HCT116 (cell line): ENCODE results near the gene KCNJ4. TPM values are rescaled to one million over a fixed set of nuclear protein-coding genes. Genes with fewer than 3 reads are reported as not detected.
A peak's percentile ranks its signal among the peaks of the same experiment; 100 is the strongest.

Experiments
- ATAC-seq: fragments of 200-7000 bp; cut with Tn5 transposase; 2 replicates; pipeline ENCODE4 v1.9.1; 2020; ENCODE audit warnings: mild to moderate bottlenecking, moderate library complexity
- BruUV-seq: library from RNA; stranded (reverse); fragments of 400-500 nt; replicated peaks from 2 replicates; lab custom pipeline; 2021; lab: Mats Ljungman, UMichigan
- CTCF ChIA-PET: fragments of 300-600 bp; sonication (Branson Sonifier 250); formaldehyde crosslinking; loops from one replicate; lab custom pipeline; 2021; ENCODE audit warnings: antibody characterized with exemption; lab: Charles Lee
- POLR2A ChIA-PET: fragments of 300-600, 350-600 bp; sonication (Branson Sonifier 250); formaldehyde crosslinking; loops from one replicate; lab custom pipeline; 2021; ENCODE audit warnings: antibody characterized with exemption; lab: Charles Lee
- RAD21 ChIA-PET, 2 experiments: fragments of 300-600 bp; sonication (Branson Sonifier 250); formaldehyde crosslinking; loops; one replicate each; lab custom pipeline; 2023; ENCODE audit warnings: low total read pairs in 2 of 2; ENCODE audit not compliant: uncharacterized antibody in 2 of 2, unreplicated experiment in 2 of 2, low non-redundant PET in 1 of 2; lab: Charles Lee
- DNase-seq: peaks from one replicate; pipeline ENCODE4 v3.0.0-alpha.2; 2010; ENCODE audit warnings: low read depth, low spot score
- H2AFZ ChIP-seq: fragments of 200-600 bp; shearing (Covaris generic), sonication (generic); 2 replicates; pipeline ENCODE4 v1.6.1; 2017; ENCODE audit warnings: low read depth, mixed run types, mixed read lengths, antibody characterized with exemption, low read length; ENCODE audit not compliant: poor library complexity, severe bottlenecking
- H3K27ac ChIP-seq: 2 replicates; pipeline ENCODE4 v1.5.1; 2012; ENCODE audit warnings: low read depth, low read length
- H3K27me3 ChIP-seq: fragments of 200-600 bp; sonication (generic); 2 replicates; pipeline ENCODE4 v1.6.1; 2016; ENCODE audit warnings: mixed run types, low read length, mixed read lengths; ENCODE audit not compliant: insufficient read depth
- H3K36me3 ChIP-seq, 2 experiments: fragments of 200-500 bp in 1 of 2; fragments of 200-600 bp in 1 of 2; sonication (Bioruptor generic) in 1 of 2; sonication (generic) in 1 of 2; 2 replicates each; pipeline versions ENCODE4 v1.5.1 to v1.6.1; 2014 to 2016; ENCODE audit warnings: low read length in 2 of 2, inconsistent platforms in 1 of 2, mixed read lengths in 1 of 2, mixed run types in 1 of 2; ENCODE audit not compliant: insufficient read depth in 2 of 2, control insufficient read depth in 1 of 2
- H3K4me1 ChIP-seq, 2 experiments: fragments of 200-600 bp in 1 of 2; sonication (generic) in 1 of 2; 2 replicates each; pipeline versions ENCODE4 v1.5.1 to v1.6.1; 2012 to 2017; ENCODE audit warnings: low read length in 2 of 2, inconsistent platforms in 1 of 2, mild to moderate bottlenecking in 1 of 2, mixed read lengths in 1 of 2, mixed run types in 1 of 2, moderate library complexity in 1 of 2; ENCODE audit not compliant: insufficient read depth in 2 of 2, control insufficient read depth in 1 of 2
- H3K4me2 ChIP-seq: fragments of 200-600 bp; sonication (generic); 2 replicates; pipeline ENCODE4 v1.6.1; 2017; ENCODE audit warnings: mixed run types, low read length, mixed read lengths
- H3K4me3 ChIP-seq, 2 experiments: fragments of 200-600 bp in 1 of 2; sonication (generic) in 1 of 2; replicated peaks in 1 of 2; 2 replicates each; pipeline ENCODE4 v1.5.1; 2011 to 2016; ENCODE audit warnings: low read length in 2 of 2, control low read depth in 1 of 2, low read depth in 1 of 2, mild to moderate bottlenecking in 1 of 2, mixed read lengths in 1 of 2, mixed run types in 1 of 2
- H3K79me2 ChIP-seq: fragments of 200-600 bp; sonication (generic); 2 replicates; pipeline ENCODE4 v1.6.1; 2017; ENCODE audit warnings: mild to moderate bottlenecking, mixed run types, low read length, moderate library complexity, mixed read lengths; ENCODE audit not compliant: insufficient read depth
- H3K9ac ChIP-seq: fragments of 200-600 bp; sonication (generic); 2 replicates; pipeline ENCODE4 v1.6.1; 2016; ENCODE audit warnings: low read length, mixed read lengths
- H3K9me2 ChIP-seq: fragments of 200-600 bp; sonication (generic), shearing (Covaris generic); 2 replicates; pipeline ENCODE4 v1.6.1; 2017; ENCODE audit warnings: mixed run types, mild to moderate bottlenecking, moderate library complexity; ENCODE audit not compliant: insufficient read depth
- H3K9me3 ChIP-seq, 2 experiments: fragments of 200-500 bp in 1 of 2; fragments of 200-600 bp in 1 of 2; sonication (Bioruptor generic) in 1 of 2; sonication (generic) in 1 of 2; 2 replicates each; pipeline ENCODE4 v1.6.1; 2014 to 2017; ENCODE audit warnings: low read length in 2 of 2, mixed read lengths in 2 of 2, inconsistent platforms in 1 of 2, low read depth in 1 of 2, mild to moderate bottlenecking in 1 of 2, mixed run types in 1 of 2, moderate library complexity in 1 of 2; ENCODE audit not compliant: control insufficient read depth in 1 of 2, insufficient read depth in 1 of 2
- H4K20me1 ChIP-seq: fragments of 200-600 bp; sonication (generic), shearing (Covaris generic); 2 replicates; pipeline ENCODE4 v1.6.1; 2017; ENCODE audit warnings: mixed run types, mild to moderate bottlenecking, moderate library complexity; ENCODE audit not compliant: insufficient read depth
- CBX3 ChIP-seq: IDR thresholded peaks from 2 replicates; pipeline ENCODE4 v1.6.1; 2012; ENCODE audit warnings: low read depth
- CEBPB ChIP-seq: IDR thresholded peaks from 2 replicates; pipeline ENCODE4 v1.6.1; 2012; ENCODE audit warnings: low read depth
- EGR1 ChIP-seq: IDR thresholded peaks from 2 replicates; pipeline ENCODE4 v1.6.1; 2012; ENCODE audit warnings: low read depth
- ELF1 ChIP-seq: IDR thresholded peaks from 2 replicates; pipeline ENCODE4 v1.6.1; 2012; ENCODE audit warnings: low read depth, borderline replicate concordance
- EZH2 ChIP-seq: fragments of 200-600 bp; sonication (generic); IDR thresholded peaks from 2 replicates; pipeline ENCODE4 v1.6.1; 2017; ENCODE audit warnings: antibody characterized with exemption, mixed run types
- EZH2phosphoT487 ChIP-seq: fragments of 200-600 bp; IDR thresholded peaks from 2 replicates; pipeline ENCODE4 v1.6.1; 2018; ENCODE audit warnings: antibody characterized with exemption, borderline replicate concordance
- FOSL1 ChIP-seq: IDR thresholded peaks from 2 replicates; pipeline ENCODE4 v1.6.1; 2012; ENCODE audit warnings: low read depth
- JUND ChIP-seq: IDR thresholded peaks from 2 replicates; pipeline ENCODE4 v1.6.1; 2012
- POLR2A ChIP-seq: IDR thresholded peaks from 2 replicates; pipeline ENCODE4 v1.7.0; 2011; ENCODE audit warnings: borderline replicate concordance; ENCODE audit not compliant: insufficient read depth, insufficient read length; ENCODE audit errors: extremely low read depth
- POLR2AphosphoS5 ChIP-seq: IDR thresholded peaks from 2 replicates; pipeline ENCODE4 v1.6.1; 2011; ENCODE audit warnings: mild to moderate bottlenecking, low read depth, low read length, moderate library complexity
- RAD21 ChIP-seq: IDR thresholded peaks from 2 replicates; pipeline ENCODE4 v1.6.1; 2012; ENCODE audit warnings: low read depth, mild to moderate bottlenecking
- SIN3A ChIP-seq: IDR thresholded peaks from 2 replicates; pipeline ENCODE4 v1.6.1; 2012; ENCODE audit warnings: low read depth
- SP1 ChIP-seq: IDR thresholded peaks from 2 replicates; pipeline ENCODE4 v1.6.1; 2012; ENCODE audit warnings: low read depth
- SRF ChIP-seq: IDR thresholded peaks from 2 replicates; pipeline ENCODE4 v1.6.1; 2012; ENCODE audit warnings: low read depth
- TCF7L2 ChIP-seq: IDR thresholded peaks from 2 replicates; pipeline ENCODE4 v1.7.0; 2011; ENCODE audit warnings: borderline replicate concordance, inconsistent platforms; ENCODE audit not compliant: insufficient read depth, insufficient read length; ENCODE audit errors: extremely low read depth
- YY1 ChIP-seq: IDR thresholded peaks from 2 replicates; pipeline ENCODE4 v1.6.1; 2011; ENCODE audit warnings: low read length, low read depth, moderate library complexity, mild to moderate bottlenecking; ENCODE audit not compliant: insufficient replicate concordance; ENCODE audit errors: extremely low read depth
- ZFX ChIP-seq: fragments of 450-650 bp; IDR thresholded peaks from 2 replicates; pipeline ENCODE4 v1.6.1; 2017
- ZNF274 ChIP-seq: fragments of 200-500 bp; sonication (Bioruptor generic); IDR thresholded peaks from 2 replicates; pipeline ENCODE4 v1.6.1; 2014; ENCODE audit warnings: mild to moderate bottlenecking, low read depth, low read length, inconsistent platforms
- intact Hi-C: fragments of 100-400 bp; cut with micrococcal nuclease; formaldehyde crosslinking; loops from 2 replicates; pipeline ENCODE4 v1.10.0; 2022
- total RNA-seq: library from RNA; stranded (reverse); gene quantifications from one replicate; pipeline ENCODE4 v1.2.1, GENCODE V29; 2021; ENCODE audit not compliant: unreplicated experiment
- TF ChIP-seq, protein P1 (sequence below): IDR thresholded peaks from 2 replicates; pipeline ENCODE4 v1.6.1; 2012
- TF ChIP-seq, protein P2 (sequence below): IDR thresholded peaks from 2 replicates; pipeline ENCODE4 v1.6.1; 2012
- TF ChIP-seq, protein P3 (sequence below): IDR thresholded peaks from 2 replicates; pipeline ENCODE4 v1.6.1; 2012; ENCODE audit warnings: low read depth
- TF ChIP-seq, protein P4 (sequence below): IDR thresholded peaks from 2 replicates; pipeline ENCODE4 v1.6.1; 2011; ENCODE audit warnings: mild to moderate bottlenecking, low read length, moderate library complexity; ENCODE audit not compliant: insufficient replicate concordance; ENCODE audit errors: extremely low read depth

Gene KCNJ4
- total RNA-seq, 1 experiment from 2014 or later = not detected

DNA sequence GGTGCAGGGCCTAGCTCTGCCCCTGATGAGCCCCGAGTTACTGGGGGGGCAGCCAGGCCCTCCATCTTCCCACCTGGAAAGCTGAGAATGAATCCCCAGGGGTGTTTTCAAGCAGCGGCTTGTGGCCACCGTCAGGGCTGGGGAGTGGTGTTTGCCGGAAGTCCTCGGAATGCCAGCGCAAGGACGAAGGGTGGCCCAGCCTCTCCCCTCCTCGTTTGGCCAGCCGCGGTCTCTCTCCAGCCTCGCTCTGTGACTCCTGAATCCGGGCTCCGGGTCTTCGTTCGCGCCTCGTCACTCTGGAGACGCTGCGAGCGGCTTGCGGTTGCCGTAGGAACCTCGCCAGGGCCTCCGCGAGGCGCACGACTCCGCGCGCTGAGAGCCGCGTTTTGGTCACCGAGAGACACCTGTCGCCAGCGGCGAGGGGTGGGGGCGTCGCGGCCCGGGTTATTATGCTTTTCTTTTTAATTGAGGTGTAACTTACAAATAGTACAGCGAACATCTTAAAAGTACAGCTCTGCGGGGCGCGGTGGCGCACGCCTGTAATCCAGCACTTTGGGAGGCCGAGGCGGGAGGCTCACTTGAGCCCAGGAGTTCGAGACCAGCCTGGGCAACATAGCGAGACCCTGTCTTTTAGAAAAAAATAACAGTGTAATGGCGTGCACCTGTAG is 6.5 kb upstream of the KCNJ4 start:
- ATAC-seq = peak; percentile 88
- H4K20me1 ChIP-seq = no peaks in the 10 kb centered on the region
- no TSS peak for BruUV-seq
- no peaks in the 10 kb centered on the region for H3K27me3 ChIP-seq
- H3K9ac ChIP-seq = peak overlapping the region; percentile 48
- CTCF ChIA-PET = no interaction called here
- H3K27ac ChIP-seq = no peak overlapping the region; the same call in 1 of the 2 replicates
- intact Hi-C loops = no loop called here
- H3K79me2 ChIP-seq = no peaks in the 10 kb centered on the region
- H3K36me3 ChIP-seq = no peaks in the 10 kb centered on the region
- peak overlapping the region; percentile 30 to 52 for H3K4me3 ChIP-seq
- peak overlapping the region; percentile 77 for H3K4me2 ChIP-seq
- H3K9me2 ChIP-seq = no peaks in the 10 kb centered on the region
- H2AFZ ChIP-seq = peak overlapping the region; percentile 52
- POLR2A ChIA-PET = interaction anchor here (1.0 to 1.3 kb wide), 2 partner anchors 29 to 63 kb away, joined by 3 read pairs; no protein-coding TSS in a partner anchor
- peak; percentile 82 for DNase-seq
- RAD21 ChIA-PET = no interaction called here
- no peaks in the 10 kb centered on the region for H3K9me3 ChIP-seq
- H3K4me1 ChIP-seq = peaks cover 19 to 41% of the 10 kb centered on the region in 2 experiments
- no peak; the same call in 1 of the 2 replicates for TF ChIP-seq JUND
- TF ChIP-seq CEBPB = no peak
- TF ChIP-seq SIN3A = no peak
- no peak for TF ChIP-seq SRF
- TF ChIP-seq YY1 = peak; percentile 31
- no peak for TF ChIP-seq EZH2phosphoT487
- peak; percentile 84 for TF ChIP-seq SP1
- TF ChIP-seq ZFX = peak; percentile 36; the same call in 1 of the 2 replicates
- peak; percentile 75 for TF ChIP-seq CBX3
- TF ChIP-seq, protein P1, sequence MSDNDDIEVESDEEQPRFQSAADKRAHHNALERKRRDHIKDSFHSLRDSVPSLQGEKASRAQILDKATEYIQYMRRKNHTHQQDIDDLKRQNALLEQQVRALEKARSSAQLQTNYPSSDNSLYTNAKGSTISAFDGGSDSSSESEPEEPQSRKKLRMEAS = peak; percentile 86
- TF ChIP-seq, protein P2, sequence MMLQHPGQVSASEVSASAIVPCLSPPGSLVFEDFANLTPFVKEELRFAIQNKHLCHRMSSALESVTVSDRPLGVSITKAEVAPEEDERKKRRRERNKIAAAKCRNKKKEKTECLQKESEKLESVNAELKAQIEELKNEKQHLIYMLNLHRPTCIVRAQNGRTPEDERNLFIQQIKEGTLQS = no peak
- TF ChIP-seq ELF1 = no peak
- peak; percentile 40; the same call in 1 of the 2 replicates for TF ChIP-seq POLR2AphosphoS5
- TF ChIP-seq EZH2 = no peak
- TF ChIP-seq RAD21 = no peak
- TF ChIP-seq, protein P3, sequence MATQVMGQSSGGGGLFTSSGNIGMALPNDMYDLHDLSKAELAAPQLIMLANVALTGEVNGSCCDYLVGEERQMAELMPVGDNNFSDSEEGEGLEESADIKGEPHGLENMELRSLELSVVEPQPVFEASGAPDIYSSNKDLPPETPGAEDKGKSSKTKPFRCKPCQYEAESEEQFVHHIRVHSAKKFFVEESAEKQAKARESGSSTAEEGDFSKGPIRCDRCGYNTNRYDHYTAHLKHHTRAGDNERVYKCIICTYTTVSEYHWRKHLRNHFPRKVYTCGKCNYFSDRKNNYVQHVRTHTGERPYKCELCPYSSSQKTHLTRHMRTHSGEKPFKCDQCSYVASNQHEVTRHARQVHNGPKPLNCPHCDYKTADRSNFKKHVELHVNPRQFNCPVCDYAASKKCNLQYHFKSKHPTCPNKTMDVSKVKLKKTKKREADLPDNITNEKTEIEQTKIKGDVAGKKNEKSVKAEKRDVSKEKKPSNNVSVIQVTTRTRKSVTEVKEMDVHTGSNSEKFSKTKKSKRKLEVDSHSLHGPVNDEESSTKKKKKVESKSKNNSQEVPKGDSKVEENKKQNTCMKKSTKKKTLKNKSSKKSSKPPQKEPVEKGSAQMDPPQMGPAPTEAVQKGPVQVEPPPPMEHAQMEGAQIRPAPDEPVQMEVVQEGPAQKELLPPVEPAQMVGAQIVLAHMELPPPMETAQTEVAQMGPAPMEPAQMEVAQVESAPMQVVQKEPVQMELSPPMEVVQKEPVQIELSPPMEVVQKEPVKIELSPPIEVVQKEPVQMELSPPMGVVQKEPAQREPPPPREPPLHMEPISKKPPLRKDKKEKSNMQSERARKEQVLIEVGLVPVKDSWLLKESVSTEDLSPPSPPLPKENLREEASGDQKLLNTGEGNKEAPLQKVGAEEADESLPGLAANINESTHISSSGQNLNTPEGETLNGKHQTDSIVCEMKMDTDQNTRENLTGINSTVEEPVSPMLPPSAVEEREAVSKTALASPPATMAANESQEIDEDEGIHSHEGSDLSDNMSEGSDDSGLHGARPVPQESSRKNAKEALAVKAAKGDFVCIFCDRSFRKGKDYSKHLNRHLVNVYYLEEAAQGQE = no peak
- TF ChIP-seq, protein P4, sequence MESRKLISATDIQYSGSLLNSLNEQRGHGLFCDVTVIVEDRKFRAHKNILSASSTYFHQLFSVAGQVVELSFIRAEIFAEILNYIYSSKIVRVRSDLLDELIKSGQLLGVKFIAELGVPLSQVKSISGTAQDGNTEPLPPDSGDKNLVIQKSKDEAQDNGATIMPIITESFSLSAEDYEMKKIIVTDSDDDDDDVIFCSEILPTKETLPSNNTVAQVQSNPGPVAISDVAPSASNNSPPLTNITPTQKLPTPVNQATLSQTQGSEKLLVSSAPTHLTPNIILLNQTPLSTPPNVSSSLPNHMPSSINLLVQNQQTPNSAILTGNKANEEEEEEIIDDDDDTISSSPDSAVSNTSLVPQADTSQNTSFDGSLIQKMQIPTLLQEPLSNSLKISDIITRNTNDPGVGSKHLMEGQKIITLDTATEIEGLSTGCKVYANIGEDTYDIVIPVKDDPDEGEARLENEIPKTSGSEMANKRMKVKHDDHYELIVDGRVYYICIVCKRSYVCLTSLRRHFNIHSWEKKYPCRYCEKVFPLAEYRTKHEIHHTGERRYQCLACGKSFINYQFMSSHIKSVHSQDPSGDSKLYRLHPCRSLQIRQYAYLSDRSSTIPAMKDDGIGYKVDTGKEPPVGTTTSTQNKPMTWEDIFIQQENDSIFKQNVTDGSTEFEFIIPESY = no peak
- no peak for TF ChIP-seq FOSL1
- TF ChIP-seq TCF7L2 = peak; percentile 50
- no peak for TF ChIP-seq EGR1
- TF ChIP-seq ZNF274 = no peak
- no peak for TF ChIP-seq POLR2A
